Neural progenitor cell (in vitro differentiated cells): ENCODE results near the gene PEMT. TPM values are rescaled to one million over a fixed set of nuclear protein-coding genes. Genes with fewer than 3 reads are reported as not detected.
"Not testable (repeated sequence)": the region's sequence is repeated elsewhere in the genome, so short reads cannot be mapped to it uniquely, and the experiment has no call there.

Source experiments
- DNase-seq: peaks from one replicate; pipeline ENCODE4 v3.0.0-alpha.2; 2016; ENCODE audit warnings: low spot score
- H2AFZ ChIP-seq: fragments of 200-600 bp; sonication (generic); replicated peaks from 2 replicates; pipeline ENCODE4 v1.6.1; 2016; ENCODE audit warnings: antibody characterized with exemption
- H3F3A ChIP-seq: fragments of 200-600 bp; sonication (generic); 2 replicates; pipeline ENCODE4 v1.6.1; 2016; ENCODE audit warnings: antibody characterized with exemption, low read depth
- H3K27ac ChIP-seq: fragments of 200-600 bp; sonication (generic); 2 replicates; pipeline ENCODE4 v1.5.1; 2016; ENCODE audit warnings: mild to moderate bottlenecking
- H3K27me3 ChIP-seq: fragments of 200-600 bp; sonication (generic); 2 replicates; pipeline ENCODE4 v1.6.1; 2016; ENCODE audit warnings: mild to moderate bottlenecking, moderate library complexity
- H3K36me3 ChIP-seq: fragments of 200-600 bp; sonication (generic); 2 replicates; pipeline ENCODE4 v1.5.1; 2016
- H3K4me1 ChIP-seq: fragments of 200-600 bp; sonication (generic); 2 replicates; pipeline ENCODE4 v1.6.1; 2016; ENCODE audit warnings: mixed run types
- H3K4me2 ChIP-seq: fragments of 200-600 bp; sonication (generic); 2 replicates; pipeline ENCODE4 v1.6.1; 2016
- H3K4me3 ChIP-seq: fragments of 200-600 bp; sonication (generic); 2 replicates; pipeline ENCODE4 v1.5.1; 2016
- H3K79me2 ChIP-seq: fragments of 200-600 bp; sonication (generic); 2 replicates; pipeline ENCODE4 v1.6.1; 2016; ENCODE audit warnings: low read depth
- H3K9ac ChIP-seq: fragments of 200-600 bp; sonication (generic); 2 replicates; pipeline ENCODE4 v1.6.1; 2016
- H3K9me3 ChIP-seq: fragments of 200-600 bp; sonication (generic); 2 replicates; pipeline ENCODE4 v1.5.1; 2016; ENCODE audit warnings: low read depth
- H4K20me1 ChIP-seq: fragments of 200-600 bp; sonication (generic); 2 replicates; pipeline ENCODE4 v1.6.1; 2016; ENCODE audit warnings: low read depth
- H3K27ac Mint-ChIP-seq: 3 replicates; pipeline ENCODE4 v1.8.0; 2021; ENCODE audit warnings: mixed read lengths
- H3K27me3 Mint-ChIP-seq: 2 replicates; pipeline ENCODE4 v1.8.0; 2022; ENCODE audit warnings: low read depth, mild to moderate bottlenecking, inconsistent platforms, moderate library complexity, mixed read lengths; ENCODE audit not compliant: insufficient read depth
- H3K36me3 Mint-ChIP-seq: 3 replicates; pipeline ENCODE4 v1.8.0; 2021; ENCODE audit warnings: mixed read lengths
- H3K4me1 Mint-ChIP-seq: 3 replicates; pipeline ENCODE4 v1.8.0; 2021; ENCODE audit warnings: mixed read lengths
- H3K4me3 Mint-ChIP-seq: 3 replicates; pipeline ENCODE4 v1.8.0; 2021; ENCODE audit warnings: mild to moderate bottlenecking, moderate library complexity, mixed read lengths
- H3K9me3 Mint-ChIP-seq: 3 replicates; pipeline ENCODE4 v1.8.0; 2020; ENCODE audit warnings: mixed read lengths
- EZH2 ChIP-seq: fragments of 200-600 bp; sonication (generic); IDR thresholded peaks from 2 replicates; pipeline ENCODE4 v1.6.1; 2017; ENCODE audit warnings: antibody characterized with exemption, mild to moderate bottlenecking, moderate library complexity
- EZH2phosphoT487 ChIP-seq: fragments of 200-600 bp; sonication (generic); IDR thresholded peaks from 2 replicates; pipeline ENCODE4 v1.6.1; 2017; ENCODE audit warnings: antibody characterized with exemption
- total RNA-seq: library from RNA; depleted of rRNA; stranded (reverse); fragments of >200 nt; gene quantifications from 2 replicates; pipeline ENCODE4 v1.2.3, GENCODE V29; 2015; ENCODE audit warnings: low replicate concordance
- TF ChIP-seq, protein P1 (sequence below): fragments of 200-600 bp; sonication (generic); IDR thresholded peaks from 2 replicates; pipeline ENCODE4 v1.5.1; 2017; ENCODE audit warnings: antibody characterized with exemption, mild to moderate bottlenecking

PEMT gene
- total RNA-seq, 1 donor from 2014 or later: 17.7 TPM

DNA sequence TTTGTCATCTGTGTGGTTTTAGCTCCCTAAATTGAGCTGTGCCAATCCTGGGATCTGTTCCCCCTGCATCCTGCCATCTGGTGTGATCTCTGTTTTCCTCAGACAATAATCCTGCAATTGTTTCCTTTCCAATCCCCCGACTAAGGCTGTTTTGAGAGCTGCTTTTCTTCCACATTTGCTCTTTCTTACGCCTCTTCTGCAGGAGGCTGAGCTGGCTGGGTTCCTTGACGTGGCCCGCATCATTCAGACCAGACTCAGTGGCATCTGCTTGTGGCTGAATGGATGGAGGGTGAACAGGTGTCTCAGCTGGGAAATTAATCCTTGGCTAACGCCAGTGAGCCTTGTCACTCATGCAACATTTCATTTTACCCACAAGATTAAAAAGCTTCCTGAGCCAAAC, 124.5 kb downstream of the PEMT start:
- H3K4me3 Mint-ChIP-seq: peak overlapping the region; percentile 1
- H2AFZ ChIP-seq: no peak overlapping the region
- peaks cover 21% of the 10 kb centered on the region for H3K4me1 ChIP-seq
- H3K36me3 ChIP-seq: no peaks in the 10 kb centered on the region
- H3K27me3 Mint-ChIP-seq: peaks cover 18% of the 10 kb centered on the region
- DNase-seq: peak; percentile 49
- H3K4me1 Mint-ChIP-seq: peaks cover 14% of the 10 kb centered on the region
- peaks cover 21% of the 10 kb centered on the region for H3K27me3 ChIP-seq
- peak overlapping the region; percentile 49 for H3K4me2 ChIP-seq
- no peaks in the 10 kb centered on the region for H3K9me3 ChIP-seq
- H4K20me1 ChIP-seq: no peaks in the 10 kb centered on the region
- no peaks in the 10 kb centered on the region for H3K79me2 ChIP-seq
- H3K9ac ChIP-seq: no peak overlapping the region
- no peaks in the 10 kb centered on the region for H3K9me3 Mint-ChIP-seq
- TF ChIP-seq EZH2phosphoT487: no peak
- TF ChIP-seq EZH2: no peak
- TF ChIP-seq, protein P1, sequence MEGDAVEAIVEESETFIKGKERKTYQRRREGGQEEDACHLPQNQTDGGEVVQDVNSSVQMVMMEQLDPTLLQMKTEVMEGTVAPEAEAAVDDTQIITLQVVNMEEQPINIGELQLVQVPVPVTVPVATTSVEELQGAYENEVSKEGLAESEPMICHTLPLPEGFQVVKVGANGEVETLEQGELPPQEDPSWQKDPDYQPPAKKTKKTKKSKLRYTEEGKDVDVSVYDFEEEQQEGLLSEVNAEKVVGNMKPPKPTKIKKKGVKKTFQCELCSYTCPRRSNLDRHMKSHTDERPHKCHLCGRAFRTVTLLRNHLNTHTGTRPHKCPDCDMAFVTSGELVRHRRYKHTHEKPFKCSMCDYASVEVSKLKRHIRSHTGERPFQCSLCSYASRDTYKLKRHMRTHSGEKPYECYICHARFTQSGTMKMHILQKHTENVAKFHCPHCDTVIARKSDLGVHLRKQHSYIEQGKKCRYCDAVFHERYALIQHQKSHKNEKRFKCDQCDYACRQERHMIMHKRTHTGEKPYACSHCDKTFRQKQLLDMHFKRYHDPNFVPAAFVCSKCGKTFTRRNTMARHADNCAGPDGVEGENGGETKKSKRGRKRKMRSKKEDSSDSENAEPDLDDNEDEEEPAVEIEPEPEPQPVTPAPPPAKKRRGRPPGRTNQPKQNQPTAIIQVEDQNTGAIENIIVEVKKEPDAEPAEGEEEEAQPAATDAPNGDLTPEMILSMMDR: no peak
- no peak overlapping the region for H3K27ac ChIP-seq
- no peak overlapping the region for H3K4me3 ChIP-seq
- no peaks in the 10 kb centered on the region for H3K36me3 Mint-ChIP-seq
- H3K27ac Mint-ChIP-seq: peak overlapping the region; percentile 8
- peaks cover 12% of the 10 kb centered on the region for H3F3A ChIP-seq

DNA sequence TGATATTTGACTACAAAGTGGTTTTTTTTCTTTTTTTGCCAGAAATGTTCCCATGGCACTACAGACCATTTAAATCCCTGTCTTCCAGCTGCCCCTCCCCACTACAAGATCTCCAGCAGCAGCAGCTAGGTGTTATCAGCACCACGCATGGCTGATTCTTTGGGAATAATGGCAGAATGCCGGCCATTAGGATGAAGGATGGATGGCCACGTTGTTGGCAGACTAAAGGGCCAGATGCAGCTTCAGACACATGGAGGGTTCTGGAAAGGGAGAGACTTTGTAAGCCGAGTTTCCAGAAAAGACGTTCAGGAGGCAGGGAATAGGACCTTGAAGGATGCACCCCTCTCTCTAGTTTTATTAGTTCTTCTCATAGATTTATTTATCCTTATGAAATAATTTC, 125.0 kb downstream of the PEMT start:
- H3K27ac Mint-ChIP-seq: no peak overlapping the region

DNA sequence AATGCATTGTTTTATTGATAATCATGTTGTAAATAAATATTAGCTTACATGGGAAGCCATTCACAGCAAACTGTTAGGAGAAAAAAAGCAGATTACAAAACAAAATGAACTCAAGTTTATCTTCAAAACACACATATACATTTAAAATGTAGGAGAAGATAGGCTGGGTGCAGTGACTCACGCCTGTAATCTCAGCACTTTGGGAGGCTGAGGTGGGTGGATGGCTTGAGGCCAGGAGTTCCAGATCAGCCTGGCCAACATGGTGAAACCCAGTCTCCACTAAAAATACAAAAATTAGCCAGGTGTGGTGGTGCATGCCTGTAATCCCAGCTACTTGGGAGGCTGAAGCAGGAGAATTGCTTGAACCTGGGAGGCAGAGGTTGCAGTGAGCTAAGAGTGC, 125.6 kb downstream of the PEMT start:
- not testable (repeated sequence) for H3K36me3 ChIP-seq, H4K20me1 ChIP-seq, H2AFZ ChIP-seq, H3K9me3 ChIP-seq, H3K79me2 ChIP-seq, H3K4me3 ChIP-seq, DNase-seq, H3K4me3 Mint-ChIP-seq, H3K9me3 Mint-ChIP-seq, H3K27ac ChIP-seq, H3K9ac ChIP-seq, H3K4me2 ChIP-seq, H3K36me3 Mint-ChIP-seq, H3K27ac Mint-ChIP-seq
- Mint-ChIP-seq H3K27me3 (peaks cover 18% of the 10 kb centered on the region), H3K4me1 (peaks cover 11% of the 10 kb centered on the region)
- Histone ChIP-seq H3K27me3 (peaks cover 21% of the 10 kb centered on the region), H3K4me1 (peaks cover 19% of the 10 kb centered on the region), H3F3A (peaks cover 12% of the 10 kb centered on the region)

More for the DNA sequence above, 125.0 kb downstream of the PEMT start:
- H3K9me3 Mint-ChIP-seq: no peaks in the 10 kb centered on the region
- Histone ChIP-seq H2AFZ (no peak overlapping the region), H3K27ac (no peak overlapping the region), H3K4me3 (no peak overlapping the region), H3K9ac (no peak overlapping the region), H3K9me3 (no peaks in the 10 kb centered on the region), H3K27me3 (peaks cover 21% of the 10 kb centered on the region), H4K20me1 (no peaks in the 10 kb centered on the region), H3K36me3 (no peaks in the 10 kb centered on the region), H3K4me1 (peaks cover 19% of the 10 kb centered on the region), H3K4me2 (peak overlapping the region; percentile 49), H3K79me2 (no peaks in the 10 kb centered on the region), H3F3A (peaks cover 12% of the 10 kb centered on the region)
- H3K4me3 Mint-ChIP-seq: no peak overlapping the region
- no peak for DNase-seq
- H3K27me3 Mint-ChIP-seq: peaks cover 18% of the 10 kb centered on the region
- peaks cover 11% of the 10 kb centered on the region for H3K4me1 Mint-ChIP-seq
- TF ChIP-seq EZH2phosphoT487 (no peak), EZH2 (no peak)
- TF ChIP-seq, protein P1: no peak
- no peaks in the 10 kb centered on the region for H3K36me3 Mint-ChIP-seq

DNA sequence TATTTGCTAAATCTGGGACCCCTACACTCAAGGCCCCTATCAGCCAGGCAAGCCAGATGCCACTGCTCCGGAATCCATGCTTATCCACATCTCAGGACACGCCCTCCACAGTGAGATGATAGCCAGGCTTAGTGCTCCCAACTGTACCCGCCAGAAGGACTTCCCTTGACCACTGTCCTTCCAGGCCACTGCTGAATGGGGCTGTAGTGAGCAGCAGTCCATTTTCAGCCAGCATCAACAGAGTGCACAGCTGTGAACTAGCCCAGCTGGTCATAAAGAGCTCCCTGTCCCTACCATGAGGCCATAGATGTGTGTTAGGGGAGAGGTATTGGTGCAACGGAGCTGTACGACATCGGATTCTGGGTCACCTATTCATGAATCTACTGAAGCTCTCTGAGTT, 127.7 kb downstream of the PEMT start:
- TF ChIP-seq, protein P1: no peak
- TF ChIP-seq EZH2phosphoT487: no peak
- TF ChIP-seq EZH2: no peak
- no peak overlapping the region for H3K4me3 Mint-ChIP-seq
- no peaks in the 10 kb centered on the region for H3K9me3 ChIP-seq
- H3K36me3 Mint-ChIP-seq: peaks cover 4% of the 10 kb centered on the region
- no peaks in the 10 kb centered on the region for H4K20me1 ChIP-seq
- H3K27ac Mint-ChIP-seq: no peak overlapping the region
- peaks cover 5% of the 10 kb centered on the region for H3K9me3 Mint-ChIP-seq
- H3K4me1 Mint-ChIP-seq: peaks cover 11% of the 10 kb centered on the region
- H3K27me3 ChIP-seq: peaks cover 21% of the 10 kb centered on the region
- H3K36me3 ChIP-seq: no peaks in the 10 kb centered on the region
- no peak overlapping the region for H3K4me3 ChIP-seq
- no peak overlapping the region for H3K4me2 ChIP-seq
- no peak overlapping the region for H3K27ac ChIP-seq
- peaks cover 25% of the 10 kb centered on the region for H3K27me3 Mint-ChIP-seq
- no peak overlapping the region for H3K9ac ChIP-seq
- peaks cover 19% of the 10 kb centered on the region for H3K4me1 ChIP-seq
- DNase-seq: no peak
- H2AFZ ChIP-seq: no peak overlapping the region
- peaks cover 12% of the 10 kb centered on the region for H3F3A ChIP-seq
- no peaks in the 10 kb centered on the region for H3K79me2 ChIP-seq
